K562 (cell line): ENCODE measurements around the gene OPRD1. TPM values are rescaled to one million over a fixed set of nuclear protein-coding genes. Genes with fewer than 3 reads are reported as not detected.

Source experiments
- ATAC-seq: fragments of 200-7000 bp; cut with Tn5 transposase; 3 replicates; pipeline ENCODE4 v1.9.1; 2020; ENCODE audit warnings: moderate library complexity
- BruUV-seq: library from RNA; stranded (reverse); fragments of 400-500 nt; replicated peaks from 2 replicates; lab custom pipeline; 2021; lab: Mats Ljungman, UMichigan
- CTCF ChIA-PET: fragments of 300-600 bp; formaldehyde crosslinking; extraction: SDS; loops from one replicate; lab custom pipeline; 2021; ENCODE audit warnings: low intra/inter-chr PET ratio; lab: Yijun Ruan, JAX
- POLR2A ChIA-PET: fragments of 300-600, 350-650 bp; sonication (Branson Sonifier 250); formaldehyde crosslinking; extraction: SDS; loops from one replicate; lab custom pipeline; 2021; ENCODE audit warnings: antibody characterized with exemption, inconsistent platforms; lab: Yijun Ruan, JAX
- DNase-seq, 4 experiments: peaks; one replicate each; pipeline versions ENCODE4 v3.0.0 to v3.0.0-alpha.2; 2011 to 2018; ENCODE audit warnings: low spot score in 3 of 4, mixed read lengths in 3 of 4; ENCODE audit errors: extremely low read depth in 1 of 4
- FAIRE-seq: peaks from 2 replicates; lab custom pipeline; 2011; peaks lifted over from hg19 to GRCh38; lab: Jason Lieb, UNC
- H2AFZ ChIP-seq: 2 replicates; pipeline ENCODE4 v1.6.0; 2011; ENCODE audit warnings: low read depth, low read length, control low read depth, inconsistent platforms
- H3K27ac ChIP-seq: fragments of 200-600 bp; 3 replicates; pipeline ENCODE4 v1.8.0; 2011; ENCODE audit warnings: low read depth, mild to moderate bottlenecking, control low read depth, inconsistent platforms, low read length, moderate library complexity, mixed read lengths; ENCODE audit errors: extremely low read depth
- H3K27me3 ChIP-seq, 2 experiments: fragments of 300-600 bp in 1 of 2; 2 replicates in 1 of 2; 3 replicates in 1 of 2; pipeline versions ENCODE4 v1.6.0 to v1.8.0; 2011; ENCODE audit warnings: inconsistent platforms in 2 of 2, low read length in 2 of 2, mild to moderate bottlenecking in 1 of 2, mixed read lengths in 1 of 2, moderate library complexity in 1 of 2; ENCODE audit not compliant: control insufficient read depth in 2 of 2, insufficient read depth in 2 of 2
- H3K36me3 ChIP-seq: fragments of 300-600 bp; 3 replicates; pipeline ENCODE4 v1.8.0; 2011; ENCODE audit warnings: mild to moderate bottlenecking, low read length, inconsistent platforms; ENCODE audit not compliant: control insufficient read depth, insufficient read depth
- H3K4me1 ChIP-seq, 2 experiments: fragments of 200-600 bp in 1 of 2; replicated peaks in 1 of 2; 2 replicates in 1 of 2; 3 replicates in 1 of 2; pipeline versions ENCODE4 v1.5.1 to v1.8.0; 2011; ENCODE audit warnings: inconsistent platforms in 2 of 2, low read length in 2 of 2, mild to moderate bottlenecking in 1 of 2, mixed read lengths in 1 of 2, moderate library complexity in 1 of 2; ENCODE audit not compliant: control insufficient read depth in 2 of 2, insufficient read depth in 2 of 2
- H3K4me2 ChIP-seq: 2 replicates; pipeline ENCODE4 v1.6.1; 2011; ENCODE audit warnings: low read length, control low read depth, inconsistent platforms, mixed read lengths; ENCODE audit not compliant: insufficient read depth
- H3K4me3 ChIP-seq: fragments of 200-600 bp; sonication (generic), shearing (Covaris generic); 2 replicates; pipeline ENCODE4 v1.5.1; 2016; ENCODE audit warnings: control low read depth, inconsistent platforms
- H3K79me2 ChIP-seq: fragments of 200-600 bp; 3 replicates; pipeline ENCODE4 v1.8.0; 2011; ENCODE audit warnings: low read length, inconsistent platforms; ENCODE audit not compliant: control insufficient read depth, insufficient read depth
- H3K9ac ChIP-seq, 2 experiments: 2 replicates each; pipeline versions ENCODE4 v1.6.0 to v1.6.1; 2011; ENCODE audit warnings: low read depth in 2 of 2, low read length in 2 of 2, control low read depth in 1 of 2, inconsistent platforms in 1 of 2, mild to moderate bottlenecking in 1 of 2, mixed read lengths in 1 of 2; ENCODE audit not compliant: insufficient read depth in 1 of 2
- H3K9me1 ChIP-seq: one replicate; pipeline ENCODE4 v1.6.0; 2011; ENCODE audit warnings: inconsistent platforms, mild to moderate bottlenecking, low read length, moderate library complexity; ENCODE audit not compliant: control insufficient read depth, insufficient read depth
- H3K9me3 ChIP-seq: replicated peaks from 2 replicates; pipeline ENCODE4 v1.5.1; 2011; ENCODE audit warnings: low read depth, low read length, inconsistent platforms; ENCODE audit not compliant: control insufficient read depth, insufficient read depth
- H4K20me1 ChIP-seq: replicated peaks from 2 replicates; pipeline ENCODE4 v1.6.1; 2011; ENCODE audit warnings: low read length, inconsistent platforms, mixed read lengths; ENCODE audit not compliant: control insufficient read depth, insufficient read depth
- CTBP1 ChIP-seq: fragments of 450-650 bp; IDR thresholded peaks from 2 replicates; pipeline ENCODE4 v1.6.1; 2016; ENCODE audit warnings: borderline replicate concordance
- ETV5 ChIP-seq: sonication (generic); formaldehyde crosslinking; IDR thresholded peaks from 2 replicates; pipeline ENCODE4 v1.4.0; 2020; ENCODE audit warnings: low read depth, mild to moderate bottlenecking, missing genetic modification reagents
- HDGF ChIP-seq: fragments of 450-650 bp; IDR thresholded peaks from 2 replicates; pipeline ENCODE4 v1.6.1; 2016
- KLF13 ChIP-seq: fragments of 450-650 bp; IDR thresholded peaks from 2 replicates; pipeline ENCODE4 v1.6.1; 2016; ENCODE audit warnings: missing genetic modification characterization, low read depth, mild to moderate bottlenecking, missing compliant biosample characterization, moderate library complexity, borderline replicate concordance
- LCOR ChIP-seq: sonication (generic); formaldehyde crosslinking; IDR thresholded peaks from 2 replicates; pipeline ENCODE4 v1.8.0; 2022; ENCODE audit warnings: mild to moderate bottlenecking, missing genetic modification reagents
- ZEB2 ChIP-seq: fragments of 450-650 bp; IDR thresholded peaks from 2 replicates; pipeline ENCODE4 v1.6.1; 2016
- ZFX ChIP-seq: sonication (generic); formaldehyde crosslinking; IDR thresholded peaks from 2 replicates; pipeline ENCODE4 v1.8.0; 2022; ENCODE audit warnings: mild to moderate bottlenecking, missing genetic modification reagents, moderate library complexity
- ZNF282 ChIP-seq: sonication (generic); formaldehyde crosslinking; IDR thresholded peaks from 2 replicates; pipeline ENCODE4 v1.8.1; 2023; ENCODE audit warnings: missing genetic modification reagents
- WGBS: fragments of 100-300 bp; shearing (Covaris generic); methylation state at CpG from one replicate; pipeline ENCODE4 v1.1.6; 2016; ENCODE audit warnings: low coverage, mixed read lengths; ENCODE audit not compliant: insufficient coverage; ENCODE audit errors: missing lambda C conversion rate; 5-methylcytosine and 5-hydroxymethylcytosine counted together
- in situ Hi-C: fragments of 300-500 bp; cut with MboI; formaldehyde crosslinking; loops from 4 replicates; pipeline ENCODE4 v1.15.0; 2018; ENCODE audit warnings: inconsistent platforms, mixed read lengths
- intact Hi-C: fragments of 100-400 bp; cut with micrococcal nuclease; formaldehyde crosslinking; loops from 2 replicates; pipeline ENCODE4 v1.14.2; 2022
- polyA plus RNA-seq, 8 experiments: library from polyadenylated mRNA; depleted of rRNA in 4 of 8; stranded (reverse) in 5 of 8; unstranded in 3 of 8; fragments of >200 nt; fragmentation: Nextera tagmentation in 2 of 8; fragmentation: Illumina TruSeq in 1 of 8; extraction: Ambion mirVana in 2 of 8; extraction: Trizol in 1 of 8; gene quantifications; 2 replicates each; pipeline versions ENCODE4 v1.2.1 to v1.2.3, GENCODE V29; 2011 to 2014; ENCODE audit warnings: inconsistent platforms in 1 of 8, missing spikeins in 1 of 8
- total RNA-seq, 7 experiments: library from RNA; depleted of rRNA in 6 of 7; stranded (reverse); fragments of >200 nt in 6 of 7; fragmentation: Illumina TruSeq in 2 of 7; extraction: Trizol in 2 of 7; gene quantifications; 2 replicates each; pipeline versions ENCODE4 v1.2.1 to v1.2.3, GENCODE V29; 2011 to 2021; ENCODE audit warnings: low replicate concordance in 1 of 7
- TF ChIP-seq, protein P1 (sequence below): sonication (generic); formaldehyde crosslinking; IDR thresholded peaks from 2 replicates; pipeline ENCODE4 v1.8.0; 2023; ENCODE audit warnings: mild to moderate bottlenecking, missing genetic modification reagents

OPRD1 gene
- total and polyA plus RNA-seq, 9 of the 15 experiments (the other 6 are each of a cell fraction or from before 2014, with no cell fraction given): under 0.01 to 0.03 (median under 0.01) TPM; not detected in 6

DNA sequence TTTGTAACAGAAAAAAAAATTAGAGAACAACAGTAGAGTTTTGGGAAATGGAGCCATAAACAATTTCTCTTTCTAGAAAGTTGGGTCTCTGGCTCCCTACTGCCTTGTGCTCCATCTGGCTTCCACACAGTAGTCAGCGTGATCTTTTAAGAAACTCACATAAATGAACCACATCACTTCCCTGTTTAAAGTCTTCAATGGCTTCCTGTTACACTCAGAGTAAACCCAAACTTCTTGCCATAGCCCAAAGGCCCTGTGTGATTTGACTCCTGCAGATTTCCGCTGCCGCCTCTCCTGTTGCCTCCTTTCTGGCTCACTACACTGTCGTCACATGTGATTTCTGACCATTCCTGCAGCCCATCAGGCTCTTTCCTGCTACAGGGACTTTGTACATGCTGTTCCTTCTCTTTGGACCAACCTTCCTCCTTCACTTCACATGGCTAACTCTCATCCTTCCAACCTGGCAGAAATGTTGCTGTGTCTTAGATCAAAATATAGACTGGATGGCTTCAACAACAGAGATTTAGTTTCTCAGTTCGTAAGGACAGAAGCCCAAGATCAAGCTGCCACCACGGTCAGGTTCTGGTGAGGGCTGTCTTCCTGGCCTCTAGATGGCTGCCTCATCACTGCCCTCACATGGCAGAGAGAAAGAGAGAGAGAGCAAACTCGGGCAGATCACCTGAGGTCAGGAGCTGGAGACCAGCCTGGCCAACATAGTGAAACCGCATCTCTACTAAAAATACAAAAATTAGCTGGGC is 34.0 kb downstream of the OPRD1 start:
- Histone ChIP-seq H3K9ac (no peak overlapping the region), H3K79me2 (no peaks in the 10 kb centered on the region), H3K36me3 (no peaks in the 10 kb centered on the region), H3K4me1 (no peaks in the 10 kb centered on the region), H3K4me2 (peak overlapping the region; percentile 32; the same call in 1 of the 2 replicates), H3K4me3 (no peak overlapping the region), H3K9me1 (no peaks in the 10 kb centered on the region), H3K9me3 (no peaks in the 10 kb centered on the region), H3K27ac (no peak overlapping the region), H3K27me3 (peaks cover 5 to 8% of the 10 kb centered on the region in 2 experiments; a peak in 3 of 5 replicates), H2AFZ (peak overlapping the region; percentile 83), H4K20me1 (no peaks in the 10 kb centered on the region)
- FAIRE-seq (peak; percentile 91), ATAC-seq (peak; percentile 96), DNase-seq (peak in 1 of 4 experiments; percentile 67)
- in situ Hi-C loops: no loop called here
- 27% methylated on average over 8 of the region's 8 CpGs for WGBS
- intact Hi-C loops: loop anchor here (5.0 kb wide), 1 partner anchor 59 kb away; no protein-coding TSS in a partner anchor
- POLR2A ChIA-PET: interaction anchor here (0.5 to 2.0 kb wide), 8 partner anchors 9 to 1283 kb away, joined by 3 to 5 read pairs (median 3); partner anchors contain the start of gene RNU11
- CTCF ChIA-PET: interaction anchor here (0.6 to 1.1 kb wide), 3 partner anchors 10 to 202 kb away, joined by 3 to 4 read pairs (median 3); no protein-coding TSS in a partner anchor
- no TSS peak for BruUV-seq
- TF ChIP-seq CTBP1 (peak; percentile 50; the same call in 1 of the 2 replicates), LCOR (no peak), HDGF (0 out of 2 replicates have a peak, but pooled peaks have one; percentile 69), KLF13 (tag) (no peak), ZFX (CRISPR knock-in tag) (0 out of 2 replicates have a peak, but pooled peaks have one; percentile 21), ZEB2 (0 out of 2 replicates have a peak, but pooled peaks have one; percentile 42), ZNF282 (CRISPR knock-in tag) (no peak), ETV5 (CRISPR knock-in tag) (0 out of 2 replicates have a peak, but pooled peaks have one; percentile 8)
- TF ChIP-seq, protein P1, sequence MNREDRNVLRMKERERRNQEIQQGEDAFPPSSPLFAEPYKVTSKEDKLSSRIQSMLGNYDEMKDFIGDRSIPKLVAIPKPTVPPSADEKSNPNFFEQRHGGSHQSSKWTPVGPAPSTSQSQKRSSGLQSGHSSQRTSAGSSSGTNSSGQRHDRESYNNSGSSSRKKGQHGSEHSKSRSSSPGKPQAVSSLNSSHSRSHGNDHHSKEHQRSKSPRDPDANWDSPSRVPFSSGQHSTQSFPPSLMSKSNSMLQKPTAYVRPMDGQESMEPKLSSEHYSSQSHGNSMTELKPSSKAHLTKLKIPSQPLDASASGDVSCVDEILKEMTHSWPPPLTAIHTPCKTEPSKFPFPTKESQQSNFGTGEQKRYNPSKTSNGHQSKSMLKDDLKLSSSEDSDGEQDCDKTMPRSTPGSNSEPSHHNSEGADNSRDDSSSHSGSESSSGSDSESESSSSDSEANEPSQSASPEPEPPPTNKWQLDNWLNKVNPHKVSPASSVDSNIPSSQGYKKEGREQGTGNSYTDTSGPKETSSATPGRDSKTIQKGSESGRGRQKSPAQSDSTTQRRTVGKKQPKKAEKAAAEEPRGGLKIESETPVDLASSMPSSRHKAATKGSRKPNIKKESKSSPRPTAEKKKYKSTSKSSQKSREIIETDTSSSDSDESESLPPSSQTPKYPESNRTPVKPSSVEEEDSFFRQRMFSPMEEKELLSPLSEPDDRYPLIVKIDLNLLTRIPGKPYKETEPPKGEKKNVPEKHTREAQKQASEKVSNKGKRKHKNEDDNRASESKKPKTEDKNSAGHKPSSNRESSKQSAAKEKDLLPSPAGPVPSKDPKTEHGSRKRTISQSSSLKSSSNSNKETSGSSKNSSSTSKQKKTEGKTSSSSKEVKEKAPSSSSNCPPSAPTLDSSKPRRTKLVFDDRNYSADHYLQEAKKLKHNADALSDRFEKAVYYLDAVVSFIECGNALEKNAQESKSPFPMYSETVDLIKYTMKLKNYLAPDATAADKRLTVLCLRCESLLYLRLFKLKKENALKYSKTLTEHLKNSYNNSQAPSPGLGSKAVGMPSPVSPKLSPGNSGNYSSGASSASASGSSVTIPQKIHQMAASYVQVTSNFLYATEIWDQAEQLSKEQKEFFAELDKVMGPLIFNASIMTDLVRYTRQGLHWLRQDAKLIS: no peak
